ENCODE results near the gene SEMA3D. TPM values are rescaled to one million over a fixed set of nuclear protein-coding genes. Genes with fewer than 3 reads are reported as not detected.
A peak's percentile ranks its signal among the peaks of the same experiment; 100 is the strongest.

The SEMA3D gene
- total and polyA plus RNA-seq, 10 donors: 4.6 to 210 (median 116) TPM

GRCh38 chr7:85097844-85098243 lies 89.0 kb downstream of the SEMA3D start:
- no peak for DNase-seq
- TF ChIP-seq POLR2A (IDR thresholded peaks at IDR 0.05) (no peak), POLR2AphosphoS5 (IDR thresholded peaks at IDR 0.05) (no peak), CTCF (IDR thresholded peaks at IDR 0.05 in 8 of 11, conservative IDR thresholded peaks at IDR 0.05 in 3 of 11) (no peak)
- Histone ChIP-seq H3K27me3 (replicated peaks in 1 of 7) (no peaks in the 10 kb centered on the region), H3K4me3 (no peak overlapping the region), H3K36me3 (no peaks in the 10 kb centered on the region), H3K4me1 (peaks cover 0 to 8% (median 0%) of the 10 kb centered on the region in 6 donors), H3K9me3 (peaks cover 0 to 5% (median 0%) of the 10 kb centered on the region in 8 donors), H3K27ac (no peak overlapping the region)
- intact Hi-C loops (cut with DNase I; ENCODE audit: low total_unique reads): no loop called here
- WGBS, 5 donors: 73 to 90% (median 82%) methylated on average over 1 of the region's 1 CpG

- TF ChIP-seq CTCF (IDR thresholded peaks at IDR 0.05 in 8 of 11, conservative IDR thresholded peaks at IDR 0.05 in 3 of 11): no peak
- TF ChIP-seq POLR2A (IDR thresholded peaks at IDR 0.05): no peak
- TF ChIP-seq POLR2AphosphoS5 (IDR thresholded peaks at IDR 0.05): no peak
- no peak overlapping the region for H3K4me3 ChIP-seq
- no peaks in the 10 kb centered on the region for H3K27me3 ChIP-seq (replicated peaks in 1 of 7)
- no peak for DNase-seq
- H3K27ac ChIP-seq: peak overlapping the region in 3 of 8 donors; percentile 2 to 39 (median 7)
- WGBS, 5 donors: 52 to 67% (median 62%) methylated on average over 2 of the region's 2 CpGs
- H3K4me1 ChIP-seq: peaks cover 0 to 8% (median 0%) of the 10 kb centered on the region in 6 donors
- intact Hi-C loops (cut with DNase I; ENCODE audit: low total_unique reads): no loop called here
- H3K9me3 ChIP-seq: peaks cover 0 to 5% (median 0%) of the 10 kb centered on the region in 8 donors
- H3K36me3 ChIP-seq: no peaks in the 10 kb centered on the region
These were observed 91.0 kb downstream of the SEMA3D start for GRCh38 chr7:85095806-85096205.

- DNase-seq: no peak
- Histone ChIP-seq H3K27me3 (replicated peaks in 1 of 7) (no peaks in the 10 kb centered on the region), H3K4me3 (no peak overlapping the region), H3K4me1 (peaks cover 0 to 8% (median 0%) of the 10 kb centered on the region in 6 donors), H3K9me3 (peaks cover 0 to 5% (median 0%) of the 10 kb centered on the region in 8 donors), H3K27ac (peak overlapping the region in 3 of 8 donors; percentile 2 to 39 (median 7)), H3K36me3 (no peaks in the 10 kb centered on the region)
- 62 to 84% (median 71%) methylated on average over 2 of the region's 2 CpGs for WGBS, 5 donors
- intact Hi-C loops (cut with DNase I; ENCODE audit: low total_unique reads): no loop called here
- no peak for TF ChIP-seq CTCF (IDR thresholded peaks at IDR 0.05 in 8 of 11, conservative IDR thresholded peaks at IDR 0.05 in 3 of 11)
- no peak for TF ChIP-seq POLR2A (IDR thresholded peaks at IDR 0.05)
- no peak for TF ChIP-seq POLR2AphosphoS5 (IDR thresholded peaks at IDR 0.05)
These were observed 91.5 kb downstream of the SEMA3D start for GRCh38 chr7:85095366-85095765.

- WGBS, 5 donors: 81 to 93% (median 86%) methylated on average over 3 of the region's 3 CpGs
- no peak for DNase-seq
- H3K4me3 ChIP-seq: no peak overlapping the region
- H3K36me3 ChIP-seq: no peaks in the 10 kb centered on the region
- peaks cover 0 to under 1% (median 0%) of the 10 kb centered on the region in 8 donors for H3K9me3 ChIP-seq
- H3K27ac ChIP-seq: peak overlapping the region in 1 of 8 donors; percentile 10
- H3K27me3 ChIP-seq (replicated peaks in 1 of 7): no peaks in the 10 kb centered on the region
- TF ChIP-seq POLR2A (IDR thresholded peaks at IDR 0.05): no peak
- no peak for TF ChIP-seq POLR2AphosphoS5 (IDR thresholded peaks at IDR 0.05)
- no peak for TF ChIP-seq CTCF (IDR thresholded peaks at IDR 0.05 in 8 of 11, conservative IDR thresholded peaks at IDR 0.05 in 3 of 11)
- H3K4me1 ChIP-seq: peaks cover 0 to 8% (median 0%) of the 10 kb centered on the region in 6 donors
- intact Hi-C loops (cut with DNase I; ENCODE audit: low total_unique reads): no loop called here
These were observed 92.7 kb downstream of the SEMA3D start for GRCh38 chr7:85094046-85094725.

Measured in spleen (tissue), 11 donors.